Breast epithelium (tissue), 3 donors: Measurements from ENCODE around the gene OGA.

Source experiments
- POLR2A ChIP-seq: fragments of 450-650 bp; IDR thresholded peaks from one replicate; pipeline ENCODE4 v1.6.1; 2016; ENCODE audit warnings: antibody characterized with exemption, mild to moderate bottlenecking, moderate library complexity
- POLR2AphosphoS5 ChIP-seq, 3 donors: sonication (generic); formaldehyde crosslinking; IDR thresholded peaks; one replicate each; pipeline ENCODE4 v1.6.1; 2017; ENCODE audit warnings: antibody characterized with exemption in 3 of 3
- TF ChIP-seq, protein P1 (sequence below), 3 donors: fragments of 450-650 bp; IDR thresholded peaks; one replicate each; pipeline ENCODE4 v1.5.1; 2016 to 2017; ENCODE audit warnings: antibody characterized with exemption in 3 of 3, mild to moderate bottlenecking in 3 of 3, moderate library complexity in 3 of 3

GRCh38 chr10:101848408-101848807, 30.2 kb upstream of the OGA start:
- TF ChIP-seq, protein P1, sequence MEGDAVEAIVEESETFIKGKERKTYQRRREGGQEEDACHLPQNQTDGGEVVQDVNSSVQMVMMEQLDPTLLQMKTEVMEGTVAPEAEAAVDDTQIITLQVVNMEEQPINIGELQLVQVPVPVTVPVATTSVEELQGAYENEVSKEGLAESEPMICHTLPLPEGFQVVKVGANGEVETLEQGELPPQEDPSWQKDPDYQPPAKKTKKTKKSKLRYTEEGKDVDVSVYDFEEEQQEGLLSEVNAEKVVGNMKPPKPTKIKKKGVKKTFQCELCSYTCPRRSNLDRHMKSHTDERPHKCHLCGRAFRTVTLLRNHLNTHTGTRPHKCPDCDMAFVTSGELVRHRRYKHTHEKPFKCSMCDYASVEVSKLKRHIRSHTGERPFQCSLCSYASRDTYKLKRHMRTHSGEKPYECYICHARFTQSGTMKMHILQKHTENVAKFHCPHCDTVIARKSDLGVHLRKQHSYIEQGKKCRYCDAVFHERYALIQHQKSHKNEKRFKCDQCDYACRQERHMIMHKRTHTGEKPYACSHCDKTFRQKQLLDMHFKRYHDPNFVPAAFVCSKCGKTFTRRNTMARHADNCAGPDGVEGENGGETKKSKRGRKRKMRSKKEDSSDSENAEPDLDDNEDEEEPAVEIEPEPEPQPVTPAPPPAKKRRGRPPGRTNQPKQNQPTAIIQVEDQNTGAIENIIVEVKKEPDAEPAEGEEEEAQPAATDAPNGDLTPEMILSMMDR (IDR thresholded peaks at IDR 0.05): no peak
- no peak for TF ChIP-seq POLR2AphosphoS5 (IDR thresholded peaks at IDR 0.05)
- TF ChIP-seq POLR2A: no peak
